ENCODE measurements around the gene ARGLU1.

The ARGLU1 gene

DNA sequence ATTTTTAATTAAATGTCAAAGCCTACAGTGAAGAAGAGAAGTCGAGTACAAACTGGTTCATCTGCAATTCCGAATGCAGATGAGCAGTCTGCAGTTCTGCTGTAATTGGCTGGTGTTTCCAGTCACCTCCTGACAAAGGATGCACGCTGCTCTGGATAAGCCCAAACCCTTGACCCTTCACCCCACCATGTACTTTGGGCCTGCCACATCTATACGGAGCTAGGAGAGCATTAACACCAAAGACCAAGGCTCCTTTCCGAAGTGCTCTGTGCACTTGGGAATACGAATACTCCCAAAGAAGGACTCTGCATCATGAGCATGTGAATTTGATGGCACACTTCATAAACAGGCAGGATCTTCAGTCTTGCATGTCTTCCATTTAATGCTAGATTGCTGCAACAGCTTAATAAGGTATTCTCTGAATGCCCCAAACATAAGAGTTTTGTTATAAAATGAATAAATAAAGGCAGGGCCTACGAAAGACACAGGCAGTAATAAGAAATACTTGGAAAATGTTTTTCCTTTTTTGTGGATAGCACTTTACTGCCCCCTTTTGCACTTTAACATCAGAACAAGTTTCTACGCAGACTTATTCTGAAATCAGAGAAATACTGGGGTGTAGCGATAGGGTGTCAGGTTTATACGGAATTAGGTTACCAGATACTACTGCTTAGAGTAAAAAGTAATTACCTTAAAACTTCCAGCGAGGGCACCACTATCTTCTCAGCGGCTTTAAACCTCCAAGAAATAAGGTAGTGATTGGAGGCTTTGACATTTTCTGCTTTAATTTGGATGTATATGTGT is 47.5 kb downstream of the ARGLU1 start:
- TF ChIP-seq, protein P1, sequence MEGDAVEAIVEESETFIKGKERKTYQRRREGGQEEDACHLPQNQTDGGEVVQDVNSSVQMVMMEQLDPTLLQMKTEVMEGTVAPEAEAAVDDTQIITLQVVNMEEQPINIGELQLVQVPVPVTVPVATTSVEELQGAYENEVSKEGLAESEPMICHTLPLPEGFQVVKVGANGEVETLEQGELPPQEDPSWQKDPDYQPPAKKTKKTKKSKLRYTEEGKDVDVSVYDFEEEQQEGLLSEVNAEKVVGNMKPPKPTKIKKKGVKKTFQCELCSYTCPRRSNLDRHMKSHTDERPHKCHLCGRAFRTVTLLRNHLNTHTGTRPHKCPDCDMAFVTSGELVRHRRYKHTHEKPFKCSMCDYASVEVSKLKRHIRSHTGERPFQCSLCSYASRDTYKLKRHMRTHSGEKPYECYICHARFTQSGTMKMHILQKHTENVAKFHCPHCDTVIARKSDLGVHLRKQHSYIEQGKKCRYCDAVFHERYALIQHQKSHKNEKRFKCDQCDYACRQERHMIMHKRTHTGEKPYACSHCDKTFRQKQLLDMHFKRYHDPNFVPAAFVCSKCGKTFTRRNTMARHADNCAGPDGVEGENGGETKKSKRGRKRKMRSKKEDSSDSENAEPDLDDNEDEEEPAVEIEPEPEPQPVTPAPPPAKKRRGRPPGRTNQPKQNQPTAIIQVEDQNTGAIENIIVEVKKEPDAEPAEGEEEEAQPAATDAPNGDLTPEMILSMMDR (IDR thresholded peaks at IDR 0.05; ENCODE audit: insufficient read depth, low read length) = no peak
- TF ChIP-seq GABPA (IDR thresholded peaks at IDR 0.05; ENCODE audit: low read depth) = no peak
- TF ChIP-seq POLR2AphosphoS5 (IDR thresholded peaks at IDR 0.05; ENCODE audit: low read depth) = no peak
- TF ChIP-seq, protein P2, sequence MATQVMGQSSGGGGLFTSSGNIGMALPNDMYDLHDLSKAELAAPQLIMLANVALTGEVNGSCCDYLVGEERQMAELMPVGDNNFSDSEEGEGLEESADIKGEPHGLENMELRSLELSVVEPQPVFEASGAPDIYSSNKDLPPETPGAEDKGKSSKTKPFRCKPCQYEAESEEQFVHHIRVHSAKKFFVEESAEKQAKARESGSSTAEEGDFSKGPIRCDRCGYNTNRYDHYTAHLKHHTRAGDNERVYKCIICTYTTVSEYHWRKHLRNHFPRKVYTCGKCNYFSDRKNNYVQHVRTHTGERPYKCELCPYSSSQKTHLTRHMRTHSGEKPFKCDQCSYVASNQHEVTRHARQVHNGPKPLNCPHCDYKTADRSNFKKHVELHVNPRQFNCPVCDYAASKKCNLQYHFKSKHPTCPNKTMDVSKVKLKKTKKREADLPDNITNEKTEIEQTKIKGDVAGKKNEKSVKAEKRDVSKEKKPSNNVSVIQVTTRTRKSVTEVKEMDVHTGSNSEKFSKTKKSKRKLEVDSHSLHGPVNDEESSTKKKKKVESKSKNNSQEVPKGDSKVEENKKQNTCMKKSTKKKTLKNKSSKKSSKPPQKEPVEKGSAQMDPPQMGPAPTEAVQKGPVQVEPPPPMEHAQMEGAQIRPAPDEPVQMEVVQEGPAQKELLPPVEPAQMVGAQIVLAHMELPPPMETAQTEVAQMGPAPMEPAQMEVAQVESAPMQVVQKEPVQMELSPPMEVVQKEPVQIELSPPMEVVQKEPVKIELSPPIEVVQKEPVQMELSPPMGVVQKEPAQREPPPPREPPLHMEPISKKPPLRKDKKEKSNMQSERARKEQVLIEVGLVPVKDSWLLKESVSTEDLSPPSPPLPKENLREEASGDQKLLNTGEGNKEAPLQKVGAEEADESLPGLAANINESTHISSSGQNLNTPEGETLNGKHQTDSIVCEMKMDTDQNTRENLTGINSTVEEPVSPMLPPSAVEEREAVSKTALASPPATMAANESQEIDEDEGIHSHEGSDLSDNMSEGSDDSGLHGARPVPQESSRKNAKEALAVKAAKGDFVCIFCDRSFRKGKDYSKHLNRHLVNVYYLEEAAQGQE (IDR thresholded peaks at IDR 0.05; ENCODE audit: insufficient replicate concordance, low read depth) = no peak
- no peak for TF ChIP-seq SPI1 (IDR thresholded peaks at IDR 0.05; ENCODE audit: borderline replicate concordance, low read depth)
- Histone ChIP-seq H3K4me3 (replicated peaks; ENCODE audit: insufficient read depth, low read length) (no peak overlapping the region), H3K27me3 (ENCODE audit: insufficient read depth, poor library complexity, severe bottlenecking) (peaks cover 2% of the 10 kb centered on the region), H3K27ac (replicated peaks) (no peak overlapping the region)
- DNase-seq (ENCODE audit: low read depth in 1 of 2, low spot score in 1 of 2) = no peak

DNA sequence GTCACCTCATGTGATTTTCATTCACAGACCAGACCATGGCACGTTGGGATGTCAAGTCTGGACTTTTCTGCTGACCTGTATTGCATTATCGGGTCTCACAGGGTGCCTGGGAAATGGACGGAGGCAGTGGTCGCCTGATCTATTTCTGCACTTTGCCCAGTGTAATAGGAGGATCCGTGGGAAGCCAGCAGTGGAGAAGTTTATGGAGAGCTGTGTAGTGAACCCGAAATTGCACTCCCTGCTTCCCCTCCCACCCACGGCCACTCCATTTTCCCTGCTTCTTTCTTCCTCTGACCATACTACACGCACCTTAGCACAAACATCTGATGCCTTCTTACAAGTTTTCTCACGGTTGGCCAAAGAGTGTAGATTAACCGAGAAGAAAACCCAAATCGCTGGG is 49.4 kb downstream of the ARGLU1 start:
- H3K27ac ChIP-seq (replicated peaks) = no peak overlapping the region
- TF ChIP-seq SPI1 (IDR thresholded peaks at IDR 0.05; ENCODE audit: borderline replicate concordance, low read depth) = no peak
- TF ChIP-seq POLR2AphosphoS5 (IDR thresholded peaks at IDR 0.05; ENCODE audit: low read depth) = no peak
- TF ChIP-seq, protein P1 (IDR thresholded peaks at IDR 0.05; ENCODE audit: insufficient read depth, low read length) = no peak
- TF ChIP-seq GABPA (IDR thresholded peaks at IDR 0.05; ENCODE audit: low read depth) = no peak
- no peak overlapping the region for H3K4me3 ChIP-seq (replicated peaks; ENCODE audit: insufficient read depth, low read length)
- H3K27me3 ChIP-seq (ENCODE audit: insufficient read depth, poor library complexity, severe bottlenecking) = peaks cover 2% of the 10 kb centered on the region
- no peak for DNase-seq (ENCODE audit: low read depth in 1 of 2, low spot score in 1 of 2)

- Histone ChIP-seq H3K4me3 (replicated peaks; ENCODE audit: insufficient read depth, low read length) (no peak overlapping the region), H3K27me3 (ENCODE audit: insufficient read depth, poor library complexity, severe bottlenecking) (peaks cover 2% of the 10 kb centered on the region), H3K27ac (replicated peaks) (no peak overlapping the region)
- TF ChIP-seq, protein P2 (IDR thresholded peaks at IDR 0.05; ENCODE audit: insufficient replicate concordance, low read depth) = no peak
- TF ChIP-seq GABPA (IDR thresholded peaks at IDR 0.05; ENCODE audit: low read depth) = no peak
- TF ChIP-seq, protein P1 (IDR thresholded peaks at IDR 0.05; ENCODE audit: insufficient read depth, low read length) = no peak
- no peak for TF ChIP-seq SPI1 (IDR thresholded peaks at IDR 0.05; ENCODE audit: borderline replicate concordance, low read depth)
- no peak for DNase-seq (ENCODE audit: low read depth in 1 of 2, low spot score in 1 of 2)
These were observed 50.7 kb downstream of the ARGLU1 start for GRCh38 chr13:106517109-106517847.

All from HL-60 (cell line).